GM10847 (cell line): ENCODE results near the gene KDM7A.

ENCODE experiments used
- POLR2A ChIP-seq: IDR thresholded peaks from 2 replicates; pipeline ENCODE4 v1.6.1; 2011; ENCODE audit not compliant: insufficient read length; ENCODE audit errors: extremely low read depth

KDM7A gene

GRCh38 chr7:140057143-140057535 lies 119.6 kb downstream of the KDM7A start:
- TF ChIP-seq POLR2A, result no peak

GRCh38 chr7:140056431-140057142 lies 120.2 kb downstream of the KDM7A start:
- TF ChIP-seq POLR2A, result no peak

- TF ChIP-seq POLR2A, result no peak
These were observed 121.0 kb downstream of the KDM7A start for GRCh38 chr7:140055833-140056232.

- no peak for TF ChIP-seq POLR2A
These were observed 122.0 kb downstream of the KDM7A start for GRCh38 chr7:140054751-140055150.

- TF ChIP-seq POLR2A, result no peak
These were observed 122.8 kb downstream of the KDM7A start for GRCh38 chr7:140053812-140054539.

GRCh38 chr7:140051820-140052219 lies 125.0 kb downstream of the KDM7A start:
- TF ChIP-seq POLR2A, result no peak

- no peak for TF ChIP-seq POLR2A
These were observed 126.7 kb downstream of the KDM7A start for GRCh38 chr7:140050100-140050499.

- TF ChIP-seq POLR2A, result no peak
These were observed 127.3 kb downstream of the KDM7A start for GRCh38 chr7:140049339-140050024.

GRCh38 chr7:140048989-140049338 lies 127.8 kb downstream of the KDM7A start:
- no peak for TF ChIP-seq POLR2A

GRCh38 chr7:140048138-140048537 lies 128.6 kb downstream of the KDM7A start:
- TF ChIP-seq POLR2A, result no peak

- no peak for TF ChIP-seq POLR2A
These were observed 129.6 kb downstream of the KDM7A start for GRCh38 chr7:140047197-140047596.

GRCh38 chr7:140045697-140046096 lies 131.1 kb downstream of the KDM7A start:
- TF ChIP-seq POLR2A, result no peak

GRCh38 chr7:140044251-140044650 lies 132.5 kb downstream of the KDM7A start:
- no peak for TF ChIP-seq POLR2A

GRCh38 chr7:140042386-140042670 lies 134.5 kb downstream of the KDM7A start:
- no peak for TF ChIP-seq POLR2A

- TF ChIP-seq POLR2A, result no peak
These were observed 135.0 kb downstream of the KDM7A start for GRCh38 chr7:140041659-140042385.

GRCh38 chr7:140039896-140040295 lies 136.9 kb downstream of the KDM7A start:
- no peak for TF ChIP-seq POLR2A
